Measurements from ENCODE around the gene IQCK. TPM values are rescaled to one million over a fixed set of nuclear protein-coding genes. Genes with fewer than 3 reads are reported as not detected.

Gene IQCK
- total RNA-seq, 1 donor from 2014 or later = 18.6 TPM

GRCh38 chr16:19886073-19886941 lies 168.2 kb downstream of the IQCK start:
- peak; percentile 83 for DNase-seq (ENCODE audit: low spot score)
- Mint-ChIP-seq H3K4me3 (ENCODE audit: unreplicated experiment) (peak overlapping the region; percentile 42), H3K27ac (ENCODE audit: unreplicated experiment) (no peak overlapping the region), H3K27me3 (ENCODE audit: unreplicated experiment) (peaks cover 4% of the 10 kb centered on the region), H3K4me1 (ENCODE audit: unreplicated experiment) (peaks cover 22% of the 10 kb centered on the region), H3K9me3 (ENCODE audit: unreplicated experiment) (no peaks in the 10 kb centered on the region), H3K36me3 (ENCODE audit: low read depth, unreplicated experiment) (peaks cover 12% of the 10 kb centered on the region)
- peak; percentile 100 for TF ChIP-seq CTCF (IDR thresholded peaks at IDR 0.05; ENCODE audit: unreplicated experiment)

- TF ChIP-seq CTCF (IDR thresholded peaks at IDR 0.05; ENCODE audit: unreplicated experiment) = no peak
- H3K4me3 Mint-ChIP-seq (ENCODE audit: unreplicated experiment) = no peak overlapping the region
- no peak for DNase-seq (ENCODE audit: low spot score)
- H3K36me3 Mint-ChIP-seq (ENCODE audit: low read depth, unreplicated experiment) = no peaks in the 10 kb centered on the region
- no peaks in the 10 kb centered on the region for H3K9me3 Mint-ChIP-seq (ENCODE audit: unreplicated experiment)
- peaks cover 4% of the 10 kb centered on the region for H3K4me1 Mint-ChIP-seq (ENCODE audit: unreplicated experiment)
- H3K27ac Mint-ChIP-seq (ENCODE audit: unreplicated experiment) = no peak overlapping the region
- H3K27me3 Mint-ChIP-seq (ENCODE audit: unreplicated experiment) = peaks cover 3% of the 10 kb centered on the region
These were observed 170.8 kb downstream of the IQCK start for GRCh38 chr16:19888834-19889233.

GRCh38 chr16:19890901-19891300 lies 172.8 kb downstream of the IQCK start:
- peaks cover 3% of the 10 kb centered on the region for H3K27me3 Mint-ChIP-seq (ENCODE audit: unreplicated experiment)
- TF ChIP-seq CTCF (IDR thresholded peaks at IDR 0.05; ENCODE audit: unreplicated experiment) = no peak
- H3K36me3 Mint-ChIP-seq (ENCODE audit: low read depth, unreplicated experiment) = no peaks in the 10 kb centered on the region
- H3K4me1 Mint-ChIP-seq (ENCODE audit: unreplicated experiment) = peaks cover 5% of the 10 kb centered on the region
- no peaks in the 10 kb centered on the region for H3K9me3 Mint-ChIP-seq (ENCODE audit: unreplicated experiment)
- H3K27ac Mint-ChIP-seq (ENCODE audit: unreplicated experiment) = no peak overlapping the region
- DNase-seq (ENCODE audit: low spot score) = no peak
- H3K4me3 Mint-ChIP-seq (ENCODE audit: unreplicated experiment) = no peak overlapping the region

- peaks cover 5% of the 10 kb centered on the region for H3K4me1 Mint-ChIP-seq (ENCODE audit: unreplicated experiment)
- no peak overlapping the region for H3K27ac Mint-ChIP-seq (ENCODE audit: unreplicated experiment)
- H3K4me3 Mint-ChIP-seq (ENCODE audit: unreplicated experiment) = no peak overlapping the region
- no peaks in the 10 kb centered on the region for H3K9me3 Mint-ChIP-seq (ENCODE audit: unreplicated experiment)
- TF ChIP-seq CTCF (IDR thresholded peaks at IDR 0.05; ENCODE audit: unreplicated experiment) = no peak
- H3K36me3 Mint-ChIP-seq (ENCODE audit: low read depth, unreplicated experiment) = no peaks in the 10 kb centered on the region
- H3K27me3 Mint-ChIP-seq (ENCODE audit: unreplicated experiment) = peaks cover 3% of the 10 kb centered on the region
- DNase-seq (ENCODE audit: low spot score) = no peak
These were observed 174.8 kb downstream of the IQCK start for GRCh38 chr16:19892902-19893301.

- DNase-seq (ENCODE audit: low spot score) = no peak
- Mint-ChIP-seq H3K4me1 (ENCODE audit: unreplicated experiment) (peaks cover 7% of the 10 kb centered on the region), H3K4me3 (ENCODE audit: unreplicated experiment) (no peak overlapping the region), H3K27me3 (ENCODE audit: unreplicated experiment) (peaks cover 4% of the 10 kb centered on the region), H3K27ac (ENCODE audit: unreplicated experiment) (no peak overlapping the region), H3K36me3 (ENCODE audit: low read depth, unreplicated experiment) (no peaks in the 10 kb centered on the region), H3K9me3 (ENCODE audit: unreplicated experiment) (no peaks in the 10 kb centered on the region)
- no peak for TF ChIP-seq CTCF (IDR thresholded peaks at IDR 0.05; ENCODE audit: unreplicated experiment)
These were observed 176.5 kb downstream of the IQCK start for GRCh38 chr16:19894586-19894985.
